GM19099 (cell line): Measurements from ENCODE around the gene CEP128.

Experiments used
- POLR2A ChIP-seq: IDR thresholded peaks from 3 replicates; pipeline ENCODE4 v1.6.1; 2011; ENCODE audit warnings: low read depth; ENCODE audit not compliant: insufficient read length; ENCODE audit errors: extremely low read depth

The CEP128 gene

GRCh38 chr14:80698974-80699373 is 242.6 kb downstream of the CEP128 start:
- TF ChIP-seq POLR2A: no peak

GRCh38 chr14:80695869-80696268 is 245.7 kb downstream of the CEP128 start:
- TF ChIP-seq POLR2A: no peak

GRCh38 chr14:80692903-80693302 is 248.6 kb downstream of the CEP128 start:
- no peak for TF ChIP-seq POLR2A

- no peak for TF ChIP-seq POLR2A
Measured at GRCh38 chr14:80681651-80682050, 259.9 kb downstream of the CEP128 start.

- no peak for TF ChIP-seq POLR2A
Measured at GRCh38 chr14:80679273-80679672, 262.3 kb downstream of the CEP128 start.

GRCh38 chr14:80678436-80678835 is 263.1 kb downstream of the CEP128 start:
- TF ChIP-seq POLR2A: no peak

- TF ChIP-seq POLR2A: no peak
Measured at GRCh38 chr14:80669426-80669825, 272.1 kb downstream of the CEP128 start.

GRCh38 chr14:80664576-80664975 is 277.0 kb downstream of the CEP128 start:
- no peak for TF ChIP-seq POLR2A

- TF ChIP-seq POLR2A: no peak
Measured at GRCh38 chr14:80663541-80663940, 278.0 kb downstream of the CEP128 start.

- no peak for TF ChIP-seq POLR2A
Measured at GRCh38 chr14:80659783-80660182, 281.8 kb downstream of the CEP128 start.

GRCh38 chr14:80658733-80659132 is 282.8 kb downstream of the CEP128 start:
- TF ChIP-seq POLR2A: no peak

- TF ChIP-seq POLR2A: no peak
Measured at GRCh38 chr14:80658155-80658554, 283.4 kb downstream of the CEP128 start.

GRCh38 chr14:80653956-80654355 is 287.6 kb downstream of the CEP128 start:
- TF ChIP-seq POLR2A: no peak

GRCh38 chr14:80645667-80646413 is 295.7 kb downstream of the CEP128 start:
- TF ChIP-seq POLR2A: no peak

GRCh38 chr14:80644826-80645225 is 296.7 kb downstream of the CEP128 start:
- no peak for TF ChIP-seq POLR2A

- no peak for TF ChIP-seq POLR2A
Measured at GRCh38 chr14:80638620-80639515, 302.7 kb downstream of the CEP128 start.
